GM19452 (cell line): Measurements from ENCODE around the gene CCDC112.
"Not testable (repeated sequence)": the region's sequence is repeated elsewhere in the genome, so short reads cannot be mapped to it uniquely, and the experiment has no call there.

Source experiments
- ATAC-seq: cut with Tn5 transposase; IDR thresholded peaks from one replicate; pipeline ENCODE4 v1.9.1; 2021; ENCODE audit not compliant: unreplicated experiment

CCDC112 gene

GRCh38 chr5:115263078-115263380 lies 33.4 kb downstream of the CCDC112 start:
- no peak for ATAC-seq

- ATAC-seq, result peak; percentile 87
Observed at GRCh38 chr5:115262321-115263077, 34.0 kb downstream of the CCDC112 start, which contains the start of gene PGGT1B. TSS of gene PGGT1B (minus strand) at chr5:115262877. CDS start at chr5:115262851, 26 bp downstream.

GRCh38 chr5:115262011-115262320 lies 34.5 kb downstream of the CCDC112 start:
- ATAC-seq, result peak; percentile 45

GRCh38 chr5:115260248-115260647 lies 36.2 kb downstream of the CCDC112 start:
- no peak for ATAC-seq

- no peak for ATAC-seq
Observed at GRCh38 chr5:115257981-115258380, 38.5 kb downstream of the CCDC112 start.

GRCh38 chr5:115249379-115249778 lies 47.1 kb downstream of the CCDC112 start:
- ATAC-seq, result not testable (repeated sequence)

- no peak for ATAC-seq
Observed at GRCh38 chr5:115246361-115246991, 50.0 kb downstream of the CCDC112 start.

- ATAC-seq, result no peak
Observed at GRCh38 chr5:115243412-115243811, 53.0 kb downstream of the CCDC112 start.

GRCh38 chr5:115241881-115242642 lies 54.4 kb downstream of the CCDC112 start:
- ATAC-seq, result no peak

- ATAC-seq, result no peak
Observed at GRCh38 chr5:115237066-115237465, 59.4 kb downstream of the CCDC112 start.

GRCh38 chr5:115236599-115236998 lies 59.9 kb downstream of the CCDC112 start:
- ATAC-seq, result no peak

- no peak for ATAC-seq
Observed at GRCh38 chr5:115231598-115231997, 64.9 kb downstream of the CCDC112 start.

GRCh38 chr5:115229606-115230005 lies 66.8 kb downstream of the CCDC112 start:
- ATAC-seq, result no peak

GRCh38 chr5:115227281-115227680 lies 69.2 kb downstream of the CCDC112 start:
- ATAC-seq, result no peak
